ENCODE measurements around the gene DUSP3.

DUSP3 gene

GRCh38 chr17:43734376-43734775, 44.4 kb downstream of the DUSP3 start:
- no peak overlapping the region for H3K4me3 ChIP-seq (ENCODE audit: low read depth, low read length)
- TF ChIP-seq, protein P1, sequence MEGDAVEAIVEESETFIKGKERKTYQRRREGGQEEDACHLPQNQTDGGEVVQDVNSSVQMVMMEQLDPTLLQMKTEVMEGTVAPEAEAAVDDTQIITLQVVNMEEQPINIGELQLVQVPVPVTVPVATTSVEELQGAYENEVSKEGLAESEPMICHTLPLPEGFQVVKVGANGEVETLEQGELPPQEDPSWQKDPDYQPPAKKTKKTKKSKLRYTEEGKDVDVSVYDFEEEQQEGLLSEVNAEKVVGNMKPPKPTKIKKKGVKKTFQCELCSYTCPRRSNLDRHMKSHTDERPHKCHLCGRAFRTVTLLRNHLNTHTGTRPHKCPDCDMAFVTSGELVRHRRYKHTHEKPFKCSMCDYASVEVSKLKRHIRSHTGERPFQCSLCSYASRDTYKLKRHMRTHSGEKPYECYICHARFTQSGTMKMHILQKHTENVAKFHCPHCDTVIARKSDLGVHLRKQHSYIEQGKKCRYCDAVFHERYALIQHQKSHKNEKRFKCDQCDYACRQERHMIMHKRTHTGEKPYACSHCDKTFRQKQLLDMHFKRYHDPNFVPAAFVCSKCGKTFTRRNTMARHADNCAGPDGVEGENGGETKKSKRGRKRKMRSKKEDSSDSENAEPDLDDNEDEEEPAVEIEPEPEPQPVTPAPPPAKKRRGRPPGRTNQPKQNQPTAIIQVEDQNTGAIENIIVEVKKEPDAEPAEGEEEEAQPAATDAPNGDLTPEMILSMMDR (IDR thresholded peaks at IDR 0.05; ENCODE audit: low read depth, low read length): no peak

GRCh38 chr17:43733956-43734355, 44.8 kb downstream of the DUSP3 start:
- H3K4me3 ChIP-seq (ENCODE audit: low read depth, low read length): no peak overlapping the region

DNA sequence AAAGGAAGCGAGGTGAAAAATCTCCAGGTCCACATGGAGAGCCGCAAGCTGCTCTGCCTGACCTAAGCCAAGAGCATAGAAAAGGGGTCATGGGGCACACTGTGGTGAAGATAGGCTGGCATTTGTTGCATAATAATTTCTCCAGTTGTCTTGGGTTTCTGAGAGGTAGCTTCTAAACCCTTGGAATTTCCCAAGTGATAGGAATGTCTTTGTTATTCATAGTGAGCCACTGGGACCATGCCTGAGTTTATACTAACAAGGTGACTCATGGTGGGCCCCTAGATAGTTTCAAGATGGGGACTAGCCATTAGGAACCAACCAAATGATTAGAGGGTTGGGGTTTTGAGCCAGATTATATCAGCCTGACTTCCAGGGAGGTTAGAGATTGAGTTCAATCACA, 45.8 kb downstream of the DUSP3 start:
- TF ChIP-seq, protein P1 (IDR thresholded peaks at IDR 0.05; ENCODE audit: low read depth, low read length): no peak
- no peak overlapping the region for H3K4me3 ChIP-seq (ENCODE audit: low read depth, low read length)

More at GRCh38 chr17:43733956-43734355, 44.8 kb downstream of the DUSP3 start:
- TF ChIP-seq, protein P1 (IDR thresholded peaks at IDR 0.05; ENCODE audit: low read depth, low read length): no peak

GRCh38 chr17:43728081-43728480, 50.7 kb downstream of the DUSP3 start:
- no peak overlapping the region for H3K4me3 ChIP-seq (ENCODE audit: low read depth, low read length)
- TF ChIP-seq, protein P1 (IDR thresholded peaks at IDR 0.05; ENCODE audit: low read depth, low read length): no peak

DNA sequence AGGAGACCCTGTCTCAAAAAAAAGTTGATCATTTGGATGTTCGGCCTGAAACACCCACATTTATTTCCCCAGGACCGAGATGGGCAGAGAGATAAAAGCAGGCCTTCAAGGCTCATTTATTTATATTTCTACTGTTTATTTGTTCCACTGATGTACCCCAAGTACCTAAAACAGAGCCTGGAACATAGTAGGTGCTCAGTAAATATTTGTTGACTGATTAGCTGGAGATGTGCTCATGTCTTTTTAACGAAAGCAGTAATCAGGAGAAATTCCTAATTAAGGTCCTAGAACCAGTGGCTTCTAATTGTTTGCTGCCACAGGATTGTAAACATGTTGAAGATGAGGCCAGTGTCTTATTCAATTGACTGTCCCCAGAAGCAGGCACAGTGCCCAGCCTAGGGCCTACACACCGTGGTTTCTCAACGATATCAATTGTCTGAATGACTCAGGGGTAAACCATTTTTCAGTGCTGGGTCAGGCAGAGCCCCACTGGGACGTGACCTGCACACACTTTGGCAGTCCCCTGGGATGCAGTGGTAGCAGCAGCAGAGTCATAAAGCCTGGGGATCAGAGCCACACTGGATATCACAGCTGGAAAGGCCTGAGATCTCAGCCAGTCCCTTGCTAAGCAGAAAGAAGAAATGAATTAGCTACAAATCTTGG, 54.9 kb downstream of the DUSP3 start:
- TF ChIP-seq, protein P1 (IDR thresholded peaks at IDR 0.05; ENCODE audit: low read depth, low read length): no peak
- H3K4me3 ChIP-seq (ENCODE audit: low read depth, low read length): no peak overlapping the region

- no peak overlapping the region for H3K4me3 ChIP-seq (ENCODE audit: low read depth, low read length)
- TF ChIP-seq, protein P1 (IDR thresholded peaks at IDR 0.05; ENCODE audit: low read depth, low read length): no peak
Observed at GRCh38 chr17:43722870-43723665, 55.7 kb downstream of the DUSP3 start.

GRCh38 chr17:43722269-43722619, 56.5 kb downstream of the DUSP3 start:
- TF ChIP-seq, protein P1 (IDR thresholded peaks at IDR 0.05; ENCODE audit: low read depth, low read length): no peak
- H3K4me3 ChIP-seq (ENCODE audit: low read depth, low read length): no peak overlapping the region
